GM18868 (cell line): Measurements from ENCODE around the gene PGBD4.

Experiments used
- ATAC-seq: cut with Tn5 transposase; IDR thresholded peaks from one replicate; pipeline ENCODE4 v1.9.1; 2021; ENCODE audit warnings: mild to moderate bottlenecking, moderate library complexity; ENCODE audit not compliant: unreplicated experiment

Gene PGBD4

GRCh38 chr15:34101366-34102174, at the start of gene PGBD4, which contains the start of gene EMC7:
PGBD4 (plus strand) TSS chr15:34102083; CDS start chr15:34102532, 449 bp downstream.
EMC7 (minus strand) TSS chr15:34101862; CDS start chr15:34101839, 23 bp downstream.
- peak; percentile 99 for ATAC-seq

GRCh38 chr15:34054081-34054707, 47.7 kb upstream of the PGBD4 start:
- no peak for ATAC-seq

GRCh38 chr15:34055868-34056595, 45.9 kb upstream of the PGBD4 start:
- ATAC-seq: no peak

- no peak for ATAC-seq
Observed at GRCh38 chr15:34056911-34057310, 45.0 kb upstream of the PGBD4 start.

- no peak for ATAC-seq
Observed at GRCh38 chr15:34059476-34059875, 42.4 kb upstream of the PGBD4 start.

GRCh38 chr15:34059946-34060345, 41.9 kb upstream of the PGBD4 start:
- ATAC-seq: no peak

- no peak for ATAC-seq
Observed at GRCh38 chr15:34064438-34064837, 37.4 kb upstream of the PGBD4 start.

- no peak for ATAC-seq
Observed at GRCh38 chr15:34065261-34065660, 36.6 kb upstream of the PGBD4 start.

GRCh38 chr15:34065941-34066340, 35.9 kb upstream of the PGBD4 start:
- no peak for ATAC-seq

- ATAC-seq: no peak
Observed at GRCh38 chr15:34070003-34070402, 31.9 kb upstream of the PGBD4 start.

GRCh38 chr15:34076785-34077184, 25.1 kb upstream of the PGBD4 start:
- no peak for ATAC-seq

- no peak for ATAC-seq
Observed at GRCh38 chr15:34078900-34079299, 23.0 kb upstream of the PGBD4 start.

- ATAC-seq: no peak
Observed at GRCh38 chr15:34079904-34080303, 22.0 kb upstream of the PGBD4 start.

GRCh38 chr15:34084086-34084485, 17.8 kb upstream of the PGBD4 start:
- no peak for ATAC-seq

- ATAC-seq: no peak
Observed at GRCh38 chr15:34085746-34086145, 16.1 kb upstream of the PGBD4 start.

- ATAC-seq: no peak
Observed at GRCh38 chr15:34099914-34100313, 2.0 kb upstream of the PGBD4 start.

- ATAC-seq: no peak
Observed at GRCh38 chr15:34102175-34102925, 467 bp downstream of the PGBD4 start.

GRCh38 chr15:34106423-34106822, 4.5 kb downstream of the PGBD4 start:
- no peak for ATAC-seq

- no peak for ATAC-seq
Observed at GRCh38 chr15:34107315-34107714, 5.4 kb downstream of the PGBD4 start.

- ATAC-seq: no peak
Observed at GRCh38 chr15:34109797-34110663, 8.1 kb downstream of the PGBD4 start.
